OCI-LY7 (cell line): ENCODE measurements around the gene NFATC3.

Experiments used
- CTCF ChIP-seq: fragments of 200-600 bp; sonication (generic); conservative IDR thresholded peaks from 2 replicates; pipeline ENCODE4 v1.5.1; 2014; ENCODE audit warnings: mild to moderate bottlenecking, antibody characterized with exemption, low read length, moderate library complexity, mixed read lengths
- EZH2phosphoT487 ChIP-seq: fragments of 200-600 bp; sonication (generic); IDR thresholded peaks from 2 replicates; pipeline ENCODE4 v1.6.1; 2018; ENCODE audit warnings: low read depth, borderline replicate concordance, mild to moderate bottlenecking, mixed run types, antibody characterized with exemption, low read length, moderate library complexity, mixed read lengths

DNA sequence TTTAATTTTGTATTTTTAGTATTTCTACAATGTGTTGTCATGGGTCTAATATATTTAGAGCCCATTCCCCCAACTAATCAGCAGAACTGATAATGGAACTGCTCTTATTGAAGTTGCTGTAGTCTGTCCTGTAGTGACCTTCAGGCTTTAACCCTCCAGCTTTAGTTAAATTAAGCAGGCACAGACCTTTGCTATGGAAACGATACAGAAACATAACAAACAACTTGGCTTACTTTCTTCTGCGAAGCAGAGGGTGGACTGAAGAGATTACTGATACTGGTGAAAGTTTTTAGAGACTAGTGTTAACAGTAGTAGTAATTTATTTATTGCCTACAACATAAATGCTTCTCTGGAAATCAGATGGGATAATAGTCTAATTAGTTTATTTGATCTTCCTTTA, 61.4 kb downstream of the NFATC3 start:
- no peak for TF ChIP-seq EZH2phosphoT487
- no peak for TF ChIP-seq CTCF
